ENCODE results near the gene RPTOR.

DNA sequence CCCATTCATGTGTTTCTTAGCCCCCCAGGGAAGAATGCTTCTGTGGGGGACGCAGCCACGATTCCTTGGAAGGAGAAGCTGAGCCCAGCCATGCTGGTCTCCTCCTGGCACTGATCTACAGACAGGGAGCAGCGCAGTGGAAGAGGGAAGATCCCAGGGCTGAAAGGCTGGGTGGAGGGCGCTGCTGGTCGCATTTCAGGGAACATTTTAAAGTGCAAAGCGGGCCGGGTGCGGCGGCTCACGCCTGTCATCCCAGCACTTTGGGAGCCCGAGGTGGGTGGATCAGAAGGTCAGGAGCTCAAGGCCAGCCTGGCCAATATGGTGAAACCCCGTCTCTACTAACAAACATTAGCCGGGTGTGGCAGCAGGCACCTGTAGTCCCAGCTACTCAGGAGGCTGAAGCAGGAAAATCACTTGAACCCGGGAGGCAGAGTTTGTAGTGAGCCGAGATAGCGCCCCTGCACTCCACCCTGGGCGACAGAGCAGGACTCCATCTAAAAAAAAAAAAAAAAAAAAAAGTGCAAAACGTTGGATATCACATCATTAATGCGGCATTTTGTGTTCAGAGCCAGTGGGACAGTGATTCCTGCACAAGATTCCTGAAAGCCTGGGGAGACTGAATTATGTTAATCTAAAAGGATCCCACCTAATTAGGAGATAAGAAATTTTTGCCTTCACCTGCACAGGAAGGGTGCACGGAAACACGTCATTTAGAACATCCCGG, 446.4 kb downstream of the RPTOR start:
- TF ChIP-seq EZH2 (IDR thresholded peaks at IDR 0.05; ENCODE audit: borderline replicate concordance, low read length) = no peak
- TF ChIP-seq CTCF (IDR thresholded peaks at IDR 0.05; ENCODE audit: low read length) = no peak

All from OCI-LY1 (cell line).